Right lobe of liver (tissue), 6 donors: Measurements from ENCODE around the gene LHFPL2. TPM values are rescaled to one million over a fixed set of nuclear protein-coding genes. Genes with fewer than 3 reads are reported as not detected.
"Not testable (repeated sequence)": the region's sequence is repeated elsewhere in the genome, so short reads cannot be mapped to it uniquely, and the experiment has no call there.

Experiments
- ATAC-seq, 4 donors: fragments of 200-7000 bp; cut with Tn5 transposase; one replicate each; pipeline ENCODE4 v1.9.1; 2020; ENCODE audit warnings: mild to moderate bottlenecking in 4 of 4, moderate library complexity in 4 of 4
- DNase-seq, 3 donors: peaks; one replicate each; pipeline ENCODE4 v3.0.0-alpha.2; 2020
- H3K27ac ChIP-seq, 3 donors: fragments of 200-600 bp; one replicate each; pipeline ENCODE4 v1.8.0; 2022
- H3K27me3 ChIP-seq, 2 donors: fragments of 200-600 bp; one replicate each; pipeline ENCODE4 v1.8.0; 2022
- H3K36me3 ChIP-seq, 4 donors: fragments of 200-600 bp; sonication (generic) in 1 of 4; one replicate each; pipeline versions ENCODE4 v1.5.1 to v1.8.0; 2017 to 2022; ENCODE audit warnings: control low read depth in 1 of 4
- H3K4me1 ChIP-seq, 4 donors: fragments of 200-600 bp; sonication (generic) in 1 of 4; one replicate each; pipeline versions ENCODE4 v1.5.1 to v1.8.0; 2017 to 2022; ENCODE audit warnings: control low read depth in 1 of 4
- H3K4me3 ChIP-seq, 3 donors: fragments of 200-600 bp; one replicate each; pipeline ENCODE4 v1.8.0; 2022
- H3K9me3 ChIP-seq, 4 donors: fragments of 200-600 bp; sonication (generic) in 1 of 4; one replicate each; pipeline versions ENCODE4 v1.5.1 to v1.8.0; 2017 to 2022; ENCODE audit warnings: control low read depth in 1 of 4
- CTCF ChIP-seq, 4 donors: fragments of 200-600 bp in 3 of 4; fragments of 450-650 bp in 1 of 4; IDR thresholded peaks; one replicate each; pipeline versions ENCODE4 v1.5.1 to v1.8.0; 2016 to 2022; ENCODE audit warnings: antibody characterized with exemption in 4 of 4, mild to moderate bottlenecking in 2 of 4
- POLR2A ChIP-seq: fragments of 450-650 bp; IDR thresholded peaks from one replicate; pipeline ENCODE4 v1.6.1; 2017; ENCODE audit warnings: antibody characterized with exemption, mild to moderate bottlenecking
- WGBS: methylation state at CpG from one replicate; pipeline ENCODE4 v1.1.6; 2018; ENCODE audit warnings: low coverage, low lambda C conversion rate; ENCODE audit not compliant: insufficient coverage; ENCODE audit errors: missing lambda C conversion rate; 5-methylcytosine and 5-hydroxymethylcytosine counted together
- intact Hi-C, 2 donors: fragments of 100-400 bp; cut with DNase I; formaldehyde crosslinking; loops; one replicate each; pipeline versions ENCODE4 v1.11.2 to v1.14.1; 2022
- total RNA-seq, 6 experiments: library from RNA; depleted of rRNA in 2 of 6; stranded (reverse); fragments of >200 nt in 2 of 6; fragmentation: NEBNext Ultra II Directional in 3 of 6; extraction: Animal tissue kit (Norgen Biotek cat#: 25700) in 3 of 6; gene quantifications; one replicate each; pipeline versions ENCODE4 v1.1.0 to v1.2.4, GENCODE V29; 2016 to 2023
- donor health status: DM: no; HTN: yes; CAD: no.
- donor health status: DM: no; HTN: no; CAD: no.
- donor health status: DM: no; HTN: no; CAD: no.
- donor health status: DM: no; HTN: yes; CAD: no.
- donor health status: DM: no; HTN: yes; CAD: no.

LHFPL2 gene
- total RNA-seq, 6 experiments from 2014 or later, result 2.6 to 11.8 (median 4.3) TPM

GRCh38 chr5:78677777-78678668 lies 29.5 kb upstream of the LHFPL2 start:
- Histone ChIP-seq H3K36me3 (no peaks in the 10 kb centered on the region), H3K27me3 (no peaks in the 10 kb centered on the region), H3K9me3 (no peaks in the 10 kb centered on the region), H3K4me1 (no peaks in the 10 kb centered on the region), H3K27ac (no peak overlapping the region), H3K4me3 (no peak overlapping the region)
- WGBS, result 61% methylated on average over 6 of the region's 6 CpGs
- intact Hi-C loops, result no loop called here
- no peak for TF ChIP-seq CTCF (IDR thresholded peaks at IDR 0.05)
- TF ChIP-seq POLR2A, result no peak
- ATAC-seq, result no peak
- DNase-seq, result no peak

GRCh38 chr5:78675956-78676730 lies 27.6 kb upstream of the LHFPL2 start:
- WGBS, result 83% methylated on average over 6 of the region's 6 CpGs
- ATAC-seq, result no peak
- no peak overlapping the region for H3K27ac ChIP-seq

GRCh38 chr5:78673827-78674226 lies 25.3 kb upstream of the LHFPL2 start:
- H3K4me1 ChIP-seq, ATAC-seq, H3K27ac ChIP-seq, H3K4me3 ChIP-seq, H3K27me3 ChIP-seq, intact Hi-C loops, H3K36me3 ChIP-seq, DNase-seq, H3K9me3 ChIP-seq: not testable (repeated sequence)

More at GRCh38 chr5:78675956-78676730, 27.6 kb upstream of the LHFPL2 start:
- no peak for DNase-seq
- intact Hi-C loops, result no loop called here
- TF ChIP-seq POLR2A (no peak), CTCF (IDR thresholded peaks at IDR 0.05) (no peak)
- H3K4me3 ChIP-seq, result no peak overlapping the region
- no peaks in the 10 kb centered on the region for H3K9me3 ChIP-seq
- no peaks in the 10 kb centered on the region for H3K4me1 ChIP-seq
- H3K36me3 ChIP-seq, result no peaks in the 10 kb centered on the region
- no peaks in the 10 kb centered on the region for H3K27me3 ChIP-seq

- no peaks in the 10 kb centered on the region for H3K4me1 ChIP-seq
- 58% methylated on average over 2 of the region's 2 CpGs for WGBS
- no peaks in the 10 kb centered on the region for H3K27me3 ChIP-seq
- intact Hi-C loops, result no loop called here
- ATAC-seq, result no peak
- TF ChIP-seq POLR2A, result no peak
- no peak for TF ChIP-seq CTCF (IDR thresholded peaks at IDR 0.05)
- no peaks in the 10 kb centered on the region for H3K9me3 ChIP-seq
- H3K27ac ChIP-seq, result no peak overlapping the region
- H3K4me3 ChIP-seq, result no peak overlapping the region
- no peak for DNase-seq
- H3K36me3 ChIP-seq, result no peaks in the 10 kb centered on the region
Observed at GRCh38 chr5:78672154-78672553, 23.6 kb upstream of the LHFPL2 start.

GRCh38 chr5:78671609-78672008 lies 23.0 kb upstream of the LHFPL2 start:
- H3K36me3 ChIP-seq, result no peaks in the 10 kb centered on the region
- WGBS, result 32% methylated on average over 4 of the region's 4 CpGs
- intact Hi-C loops, result no loop called here
- no peak overlapping the region for H3K27ac ChIP-seq
- TF ChIP-seq POLR2A, result no peak
- TF ChIP-seq CTCF (IDR thresholded peaks at IDR 0.05), result no peak
- no peaks in the 10 kb centered on the region for H3K9me3 ChIP-seq
- ATAC-seq (no peak), DNase-seq (no peak)
- H3K27me3 ChIP-seq, result no peaks in the 10 kb centered on the region
- H3K4me3 ChIP-seq, result no peak overlapping the region
- no peaks in the 10 kb centered on the region for H3K4me1 ChIP-seq
